Pons (tissue), 1 donor: Measurements from ENCODE around the gene FLII.
A peak's percentile ranks its signal among the peaks of the same experiment; 100 is the strongest.

ENCODE experiments used
- DNase-seq: peaks from one replicate; pipeline ENCODE4 v3.0.0-alpha.2; 2016; ENCODE audit warnings: low spot score

The FLII gene

GRCh38 chr17:18260332-18261145 is 2.0 kb upstream of the FLII start, which contains the start of gene MIEF2:
Gene MIEF2 (plus strand): TSS chr17:18260662. CDS start chr17:18262721, 2,059 bp downstream.
- DNase-seq, result peak; percentile 92

GRCh38 chr17:18259621-18260331 is 1.2 kb upstream of the FLII start:
- no peak for DNase-seq

- DNase-seq, result peak; percentile 64
These were observed 569 bp downstream of the FLII start for GRCh38 chr17:18257982-18258355.

- no peak for DNase-seq
These were observed 1.1 kb downstream of the FLII start for GRCh38 chr17:18257268-18257981.

- DNase-seq, result no peak
These were observed 1.8 kb downstream of the FLII start for GRCh38 chr17:18256776-18257175.

GRCh38 chr17:18256351-18256750 is 2.2 kb downstream of the FLII start:
- no peak for DNase-seq

GRCh38 chr17:18254888-18255649 is 3.5 kb downstream of the FLII start:
- no peak for DNase-seq

- no peak for DNase-seq
These were observed 4.4 kb downstream of the FLII start for GRCh38 chr17:18253947-18254821.

- DNase-seq, result no peak
These were observed 5.2 kb downstream of the FLII start for GRCh38 chr17:18253187-18253884.

GRCh38 chr17:18252160-18252559 is 6.4 kb downstream of the FLII start:
- DNase-seq, result no peak

GRCh38 chr17:18251204-18251603 is 7.3 kb downstream of the FLII start:
- no peak for DNase-seq

GRCh38 chr17:18250708-18251107 is 7.8 kb downstream of the FLII start:
- DNase-seq, result no peak

- no peak for DNase-seq
These were observed 8.3 kb downstream of the FLII start for GRCh38 chr17:18250259-18250658.

- no peak for DNase-seq
These were observed 9.7 kb downstream of the FLII start for GRCh38 chr17:18248811-18249210.

- DNase-seq, result peak; percentile 90
These were observed 10.2 kb downstream of the FLII start for GRCh38 chr17:18248300-18248731.

- DNase-seq, result peak; percentile 52
These were observed 10.9 kb downstream of the FLII start for GRCh38 chr17:18247613-18248001.

- no peak for DNase-seq
These were observed 11.5 kb downstream of the FLII start for GRCh38 chr17:18246880-18247612.

- DNase-seq, result no peak
These were observed 12.3 kb downstream of the FLII start for GRCh38 chr17:18246109-18246725.
